Measurements from ENCODE around the gene XXYLT1. TPM values are rescaled to one million over a fixed set of nuclear protein-coding genes. Genes with fewer than 3 reads are reported as not detected.

The XXYLT1 gene
- total and polyA plus RNA-seq, 2 of the 4 experiments (the other 2 are of a cell fraction) = 14.7 to 18.1 TPM

- intact Hi-C loops (cut with micrococcal nuclease) = no loop called here
- ATAC-seq (ENCODE audit: low read depth) = no peak
- CTCF ChIA-PET = interaction anchor here (0.9 to 1.0 kb wide), 2 partner anchors 412 kb away, joined by 3 to 5 read pairs; partner anchors contain the start of gene LSG1
Observed at GRCh38 chr3:195083659-195084058, 187.3 kb downstream of the XXYLT1 start.

More at GRCh38 chr3:195083659-195084058, 187.3 kb downstream of the XXYLT1 start:
- Histone ChIP-seq H3K4me1 (ENCODE audit: control insufficient read depth, insufficient read depth, low read length) (peaks cover 20% of the 10 kb centered on the region), H3K56ac (ENCODE audit: extremely low read depth, insufficient read depth, low read length) (no peak overlapping the region), H3K4me3 (ENCODE audit: insufficient read depth, low read depth, low read length) (no peak overlapping the region), H4K20me1 (ENCODE audit: insufficient read depth, low read length) (peaks cover 2% of the 10 kb centered on the region; the same call in 1 of the 2 replicates), H2AK5ac (ENCODE audit: low read depth, low read length) (no peak overlapping the region), H3K18ac (ENCODE audit: low read depth, low read length) (no peak overlapping the region), H3K9me3 (ENCODE audit: control insufficient read depth, insufficient read depth, low read length) (no peaks in the 10 kb centered on the region), H3K4me2 (ENCODE audit: low read depth, low read length) (no peak overlapping the region), H3K27ac (ENCODE audit: insufficient read depth, low read length) (no peak overlapping the region), H2BK20ac (ENCODE audit: low read depth, low read length) (no peak overlapping the region), H2BK120ac (ENCODE audit: low read depth, low read length) (no peak overlapping the region), H3K4ac (ENCODE audit: low read depth, low read length) (no peak overlapping the region), H3K9me1 (ENCODE audit: insufficient read depth, low read length) (no peaks in the 10 kb centered on the region), H4K8ac (ENCODE audit: low read depth in 2 of 2, low read length in 2 of 2) (no peak overlapping the region), H3K14ac (replicated peaks; ENCODE audit: low read depth, low read length) (no peak overlapping the region), H4K91ac (ENCODE audit: insufficient read depth, low read depth, low read length) (no peak overlapping the region), H2BK15ac (ENCODE audit: low read depth, low read length) (no peak overlapping the region), H3K79me1 (ENCODE audit: low read depth in 1 of 2, low read length in 2 of 2) (no peaks in the 10 kb centered on the region; a peak in 1 of 4 replicates), H3K23ac (ENCODE audit: low read depth, low read length) (no peak overlapping the region), H2AK9ac (replicated peaks; ENCODE audit: low read depth, low read length, poor library complexity) (no peak overlapping the region), H2BK5ac (ENCODE audit: low read depth, low read length, poor library complexity, severe bottlenecking) (no peak overlapping the region), H3K9ac (ENCODE audit: low read depth, low read length) (no peak overlapping the region), H2AFZ (replicated peaks; ENCODE audit: low read length, poor library complexity) (no peak overlapping the region), H3K36me3 (ENCODE audit: control insufficient read depth, insufficient read depth, low read length) (no peaks in the 10 kb centered on the region), H4K5ac (ENCODE audit: low read depth, low read length) (no peak overlapping the region), H3K27me3 (ENCODE audit: control insufficient read depth, insufficient read depth, low read length) (no peaks in the 10 kb centered on the region)
- POLR2A ChIA-PET (ENCODE audit: unreplicated experiment) = interaction anchor here (0.6 kb wide), 1 partner anchor 201 kb away, joined by 3 read pairs; no protein-coding TSS in a partner anchor
- dilution Hi-C loops (cut with HindIII; ENCODE audit: low sequenced_read_pairs, unreplicated experiment) (no loop called here), in situ Hi-C loops (cut with MboI; ENCODE audit: low sequenced_read_pairs) (no loop called here)
- 100% methylated on average over 2 of the region's 15 CpGs; no CpG with 5 or more reads in 1 of the 2 experiments for WGBS, 2 experiments (ENCODE audit: extremely low coverage in 2 of 2, insufficient read length in 1 of 2)
- DNase-seq = no peak
- TF ChIP-seq CEBPB (IDR thresholded peaks at IDR 0.05; ENCODE audit: low read depth, low read length) = no peak
- TF ChIP-seq POLR2A (IDR thresholded peaks at IDR 0.05; ENCODE audit: low read depth, low read length) = no peak
- no peak for TF ChIP-seq SMC3 (IDR thresholded peaks at IDR 0.05; ENCODE audit: low read depth, low read length)
- TF ChIP-seq RCOR1 (IDR thresholded peaks at IDR 0.05; ENCODE audit: insufficient replicate concordance, low read length) = no peak
- TF ChIP-seq CHD1 (IDR thresholded peaks at IDR 0.05; ENCODE audit: low read depth, low read length) = no peak
- no peak for TF ChIP-seq NFE2L2 (IDR thresholded peaks at IDR 0.05; ENCODE audit: low read depth, low read length)
- TF ChIP-seq USF2 (IDR thresholded peaks at IDR 0.05; ENCODE audit: low read depth, low read length) = no peak
- TF ChIP-seq RAD21 (IDR thresholded peaks at IDR 0.05; ENCODE audit: low read length) = no peak
- TF ChIP-seq MXI1 (IDR thresholded peaks at IDR 0.05; ENCODE audit: borderline replicate concordance, low read depth, low read length) = no peak
- no peak for TF ChIP-seq BHLHE40 (IDR thresholded peaks at IDR 0.05; ENCODE audit: low read depth, low read length)
- TF ChIP-seq ELK1 (IDR thresholded peaks at IDR 0.05; ENCODE audit: borderline replicate concordance, low read depth, low read length) = no peak
- BruUV-seq (replicated peaks) = no TSS peak

All from IMR-90 (cell line).